Neural progenitor cell (in vitro differentiated cells): Measurements from ENCODE around the gene TNNI3K. TPM values are rescaled to one million over a fixed set of nuclear protein-coding genes. Genes with fewer than 3 reads are reported as not detected.
A peak's percentile ranks its signal among the peaks of the same experiment; 100 is the strongest.

Experiments
- DNase-seq: peaks from one replicate; pipeline ENCODE4 v3.0.0-alpha.2; 2016; ENCODE audit warnings: low spot score
- H2AFZ ChIP-seq: fragments of 200-600 bp; sonication (generic); replicated peaks from 2 replicates; pipeline ENCODE4 v1.6.1; 2016; ENCODE audit warnings: antibody characterized with exemption
- H3F3A ChIP-seq: fragments of 200-600 bp; sonication (generic); 2 replicates; pipeline ENCODE4 v1.6.1; 2016; ENCODE audit warnings: antibody characterized with exemption, low read depth
- H3K27ac ChIP-seq: fragments of 200-600 bp; sonication (generic); 2 replicates; pipeline ENCODE4 v1.5.1; 2016; ENCODE audit warnings: mild to moderate bottlenecking
- H3K27me3 ChIP-seq: fragments of 200-600 bp; sonication (generic); 2 replicates; pipeline ENCODE4 v1.6.1; 2016; ENCODE audit warnings: mild to moderate bottlenecking, moderate library complexity
- H3K36me3 ChIP-seq: fragments of 200-600 bp; sonication (generic); 2 replicates; pipeline ENCODE4 v1.5.1; 2016
- H3K4me1 ChIP-seq: fragments of 200-600 bp; sonication (generic); 2 replicates; pipeline ENCODE4 v1.6.1; 2016; ENCODE audit warnings: mixed run types
- H3K4me2 ChIP-seq: fragments of 200-600 bp; sonication (generic); 2 replicates; pipeline ENCODE4 v1.6.1; 2016
- H3K4me3 ChIP-seq: fragments of 200-600 bp; sonication (generic); 2 replicates; pipeline ENCODE4 v1.5.1; 2016
- H3K79me2 ChIP-seq: fragments of 200-600 bp; sonication (generic); 2 replicates; pipeline ENCODE4 v1.6.1; 2016; ENCODE audit warnings: low read depth
- H3K9ac ChIP-seq: fragments of 200-600 bp; sonication (generic); 2 replicates; pipeline ENCODE4 v1.6.1; 2016
- H3K9me3 ChIP-seq: fragments of 200-600 bp; sonication (generic); 2 replicates; pipeline ENCODE4 v1.5.1; 2016; ENCODE audit warnings: low read depth
- H4K20me1 ChIP-seq: fragments of 200-600 bp; sonication (generic); 2 replicates; pipeline ENCODE4 v1.6.1; 2016; ENCODE audit warnings: low read depth
- H3K27ac Mint-ChIP-seq: 3 replicates; pipeline ENCODE4 v1.8.0; 2021; ENCODE audit warnings: mixed read lengths
- H3K27me3 Mint-ChIP-seq: 2 replicates; pipeline ENCODE4 v1.8.0; 2022; ENCODE audit warnings: low read depth, mild to moderate bottlenecking, inconsistent platforms, moderate library complexity, mixed read lengths; ENCODE audit not compliant: insufficient read depth
- H3K36me3 Mint-ChIP-seq: 3 replicates; pipeline ENCODE4 v1.8.0; 2021; ENCODE audit warnings: mixed read lengths
- H3K4me1 Mint-ChIP-seq: 3 replicates; pipeline ENCODE4 v1.8.0; 2021; ENCODE audit warnings: mixed read lengths
- H3K4me3 Mint-ChIP-seq: 3 replicates; pipeline ENCODE4 v1.8.0; 2021; ENCODE audit warnings: mild to moderate bottlenecking, moderate library complexity, mixed read lengths
- H3K9me3 Mint-ChIP-seq: 3 replicates; pipeline ENCODE4 v1.8.0; 2020; ENCODE audit warnings: mixed read lengths
- CTCF ChIP-seq: fragments of 200-600 bp; sonication (generic); IDR thresholded peaks from 2 replicates; pipeline ENCODE4 v1.5.1; 2017; ENCODE audit warnings: antibody characterized with exemption, mild to moderate bottlenecking
- EZH2 ChIP-seq: fragments of 200-600 bp; sonication (generic); IDR thresholded peaks from 2 replicates; pipeline ENCODE4 v1.6.1; 2017; ENCODE audit warnings: antibody characterized with exemption, mild to moderate bottlenecking, moderate library complexity
- EZH2phosphoT487 ChIP-seq: fragments of 200-600 bp; sonication (generic); IDR thresholded peaks from 2 replicates; pipeline ENCODE4 v1.6.1; 2017; ENCODE audit warnings: antibody characterized with exemption
- total RNA-seq: library from RNA; depleted of rRNA; stranded (reverse); fragments of >200 nt; gene quantifications from 2 replicates; pipeline ENCODE4 v1.2.3, GENCODE V29; 2015; ENCODE audit warnings: low replicate concordance

The TNNI3K gene
- total RNA-seq, 1 donor from 2014 or later: 1.9 TPM

GRCh38 chr1:74523873-74524480 lies 288.8 kb downstream of the TNNI3K start:
- no peak overlapping the region for H2AFZ ChIP-seq
- DNase-seq: no peak
- H3K4me2 ChIP-seq: no peak overlapping the region
- H3K4me3 Mint-ChIP-seq: no peak overlapping the region
- H3K4me1 Mint-ChIP-seq: peaks cover 38% of the 10 kb centered on the region
- H3K27me3 ChIP-seq: no peaks in the 10 kb centered on the region
- no peaks in the 10 kb centered on the region for H3K36me3 Mint-ChIP-seq
- H3K36me3 ChIP-seq: no peaks in the 10 kb centered on the region
- H3K9ac ChIP-seq: no peak overlapping the region
- TF ChIP-seq CTCF (no peak), EZH2phosphoT487 (no peak), EZH2 (no peak)
- no peak overlapping the region for H3K27ac ChIP-seq
- no peaks in the 10 kb centered on the region for H3K27me3 Mint-ChIP-seq
- H3K4me1 ChIP-seq: peaks cover 11% of the 10 kb centered on the region
- no peaks in the 10 kb centered on the region for H3F3A ChIP-seq
- H3K9me3 Mint-ChIP-seq: no peaks in the 10 kb centered on the region
- H3K79me2 ChIP-seq: no peaks in the 10 kb centered on the region
- H4K20me1 ChIP-seq: no peaks in the 10 kb centered on the region
- no peak overlapping the region for H3K27ac Mint-ChIP-seq
- H3K4me3 ChIP-seq: no peak overlapping the region
- no peaks in the 10 kb centered on the region for H3K9me3 ChIP-seq

GRCh38 chr1:74526708-74527107 lies 291.5 kb downstream of the TNNI3K start:
- TF ChIP-seq CTCF: no peak
- no peak for TF ChIP-seq EZH2phosphoT487
- no peak for TF ChIP-seq EZH2
- Histone ChIP-seq H3K4me1 (peaks cover 11% of the 10 kb centered on the region), H3F3A (no peaks in the 10 kb centered on the region), H3K4me3 (no peak overlapping the region), H4K20me1 (no peaks in the 10 kb centered on the region), H3K9me3 (no peaks in the 10 kb centered on the region), H3K27ac (no peak overlapping the region), H2AFZ (no peak overlapping the region), H3K79me2 (no peaks in the 10 kb centered on the region), H3K4me2 (no peak overlapping the region), H3K27me3 (no peaks in the 10 kb centered on the region), H3K9ac (no peak overlapping the region), H3K36me3 (no peaks in the 10 kb centered on the region)
- Mint-ChIP-seq H3K27ac (peak overlapping the region; percentile 42), H3K36me3 (no peaks in the 10 kb centered on the region), H3K4me3 (no peak overlapping the region), H3K9me3 (no peaks in the 10 kb centered on the region), H3K4me1 (peaks cover 36% of the 10 kb centered on the region), H3K27me3 (no peaks in the 10 kb centered on the region)
- DNase-seq: no peak

GRCh38 chr1:74528123-74528522 lies 292.9 kb downstream of the TNNI3K start:
- Mint-ChIP-seq H3K9me3 (peaks cover 3% of the 10 kb centered on the region), H3K4me3 (no peak overlapping the region), H3K27ac (no peak overlapping the region)

More at GRCh38 chr1:74528123-74528522, 292.9 kb downstream of the TNNI3K start:
- Histone ChIP-seq H3K27ac (no peak overlapping the region), H3K4me2 (no peak overlapping the region), H3K4me1 (no peaks in the 10 kb centered on the region), H3K9me3 (no peaks in the 10 kb centered on the region), H3K36me3 (no peaks in the 10 kb centered on the region), H3K27me3 (no peaks in the 10 kb centered on the region), H3F3A (no peaks in the 10 kb centered on the region), H4K20me1 (no peaks in the 10 kb centered on the region), H3K79me2 (no peaks in the 10 kb centered on the region), H3K4me3 (no peak overlapping the region), H3K9ac (no peak overlapping the region), H2AFZ (no peak overlapping the region)
- Mint-ChIP-seq H3K4me1 (peaks cover 22% of the 10 kb centered on the region), H3K36me3 (no peaks in the 10 kb centered on the region), H3K27me3 (no peaks in the 10 kb centered on the region)
- no peak for DNase-seq
- TF ChIP-seq EZH2phosphoT487 (no peak), CTCF (no peak), EZH2 (no peak)
